ENCODE data around the gene OAS1.
A peak's percentile ranks its signal among the peaks of the same experiment; 100 is the strongest.
"Not testable (repeated sequence)": the region's sequence is repeated elsewhere in the genome, so short reads cannot be mapped to it uniquely, and the experiment has no call there.

OAS1 gene

DNA sequence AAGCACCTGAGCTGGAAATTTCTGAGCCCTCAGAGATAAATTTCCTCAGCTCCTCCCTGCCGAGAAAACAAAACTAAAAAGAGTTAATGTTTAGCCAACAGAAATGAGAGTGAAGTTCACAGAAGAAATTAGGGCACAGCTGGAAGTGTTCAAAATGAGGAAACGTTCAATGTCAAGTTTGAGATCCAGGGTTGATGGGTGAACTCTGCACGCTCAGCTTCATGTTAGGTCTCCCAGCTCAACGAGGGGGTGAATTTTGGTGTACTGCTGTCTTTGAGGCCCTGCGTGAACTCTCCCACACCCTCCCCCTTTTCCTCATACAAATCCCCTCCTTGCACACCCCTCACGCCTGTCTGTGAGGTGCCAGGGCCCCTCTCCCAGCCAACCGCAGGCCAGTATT, 18.2 kb downstream of the OAS1 start:
- H3K27me3 ChIP-seq (ENCODE audit: insufficient read depth, low read length): no peaks in the 10 kb centered on the region
- no peaks in the 10 kb centered on the region for H3K9me2 ChIP-seq (ENCODE audit: low read depth, low read length)
- H3K36me3 ChIP-seq (ENCODE audit: insufficient read depth, low read length): no peaks in the 10 kb centered on the region; the same call in 1 of the 2 replicates
- peaks cover 4% of the 10 kb centered on the region for H3K9me3 ChIP-seq (ENCODE audit: low read length)
- H2AFZ ChIP-seq (ENCODE audit: low read length): no peak overlapping the region
- H3K27ac ChIP-seq (ENCODE audit: low read depth, low read length, poor library complexity, severe bottlenecking): no peak overlapping the region
- H3K4me2 ChIP-seq (ENCODE audit: low read length): no peak overlapping the region
- no peaks in the 10 kb centered on the region for H3K79me2 ChIP-seq (ENCODE audit: insufficient read depth, low read length)
- H3K4me3 ChIP-seq (ENCODE audit: low read depth, low read length, poor library complexity, severe bottlenecking): no peak overlapping the region
- H4K20me1 ChIP-seq (ENCODE audit: insufficient read depth, low read length): no peaks in the 10 kb centered on the region
- TF ChIP-seq, protein P1, sequence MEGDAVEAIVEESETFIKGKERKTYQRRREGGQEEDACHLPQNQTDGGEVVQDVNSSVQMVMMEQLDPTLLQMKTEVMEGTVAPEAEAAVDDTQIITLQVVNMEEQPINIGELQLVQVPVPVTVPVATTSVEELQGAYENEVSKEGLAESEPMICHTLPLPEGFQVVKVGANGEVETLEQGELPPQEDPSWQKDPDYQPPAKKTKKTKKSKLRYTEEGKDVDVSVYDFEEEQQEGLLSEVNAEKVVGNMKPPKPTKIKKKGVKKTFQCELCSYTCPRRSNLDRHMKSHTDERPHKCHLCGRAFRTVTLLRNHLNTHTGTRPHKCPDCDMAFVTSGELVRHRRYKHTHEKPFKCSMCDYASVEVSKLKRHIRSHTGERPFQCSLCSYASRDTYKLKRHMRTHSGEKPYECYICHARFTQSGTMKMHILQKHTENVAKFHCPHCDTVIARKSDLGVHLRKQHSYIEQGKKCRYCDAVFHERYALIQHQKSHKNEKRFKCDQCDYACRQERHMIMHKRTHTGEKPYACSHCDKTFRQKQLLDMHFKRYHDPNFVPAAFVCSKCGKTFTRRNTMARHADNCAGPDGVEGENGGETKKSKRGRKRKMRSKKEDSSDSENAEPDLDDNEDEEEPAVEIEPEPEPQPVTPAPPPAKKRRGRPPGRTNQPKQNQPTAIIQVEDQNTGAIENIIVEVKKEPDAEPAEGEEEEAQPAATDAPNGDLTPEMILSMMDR (IDR thresholded peaks at IDR 0.05; ENCODE audit: low read length): no peak
- no peak for TF ChIP-seq EZH2 (IDR thresholded peaks at IDR 0.05; ENCODE audit: borderline replicate concordance, low read length)
- peaks cover 23% of the 10 kb centered on the region for H3K4me1 ChIP-seq (ENCODE audit: insufficient read depth, low read length, severe bottlenecking)
- no peak overlapping the region for H3K9ac ChIP-seq (ENCODE audit: low read length)
- H3F3A ChIP-seq (ENCODE audit: insufficient read depth, low read length): peaks cover 3% of the 10 kb centered on the region; the same call in 1 of the 2 replicates

- not testable (repeated sequence) for H3K79me2 ChIP-seq (ENCODE audit: insufficient read depth, low read length); H3K27me3 ChIP-seq (ENCODE audit: insufficient read depth, low read length); H3K9me2 ChIP-seq (ENCODE audit: low read depth, low read length); H3K9ac ChIP-seq (ENCODE audit: low read length); H3F3A ChIP-seq (ENCODE audit: insufficient read depth, low read length); H2AFZ ChIP-seq (ENCODE audit: low read length); H3K9me3 ChIP-seq (ENCODE audit: low read length); H4K20me1 ChIP-seq (ENCODE audit: insufficient read depth, low read length); H3K4me3 ChIP-seq (ENCODE audit: low read depth, low read length, poor library complexity, severe bottlenecking); H3K36me3 ChIP-seq (ENCODE audit: insufficient read depth, low read length); H3K4me2 ChIP-seq (ENCODE audit: low read length)
- peaks cover 23% of the 10 kb centered on the region for H3K4me1 ChIP-seq (ENCODE audit: insufficient read depth, low read length, severe bottlenecking)
- H3K27ac ChIP-seq (ENCODE audit: low read depth, low read length, poor library complexity, severe bottlenecking): peak overlapping the region; percentile 39
Observed at GRCh38 chr12:112926416-112927033, 19.8 kb downstream of the OAS1 start.

GRCh38 chr12:112927475-112927874, 20.7 kb downstream of the OAS1 start:
- no peak for TF ChIP-seq EZH2 (IDR thresholded peaks at IDR 0.05; ENCODE audit: borderline replicate concordance, low read length)
- TF ChIP-seq, protein P1 (IDR thresholded peaks at IDR 0.05; ENCODE audit: low read length): no peak
- Histone ChIP-seq H3K9me3 (ENCODE audit: low read length) (peaks cover 4% of the 10 kb centered on the region), H3K9ac (ENCODE audit: low read length) (no peak overlapping the region), H3K36me3 (ENCODE audit: insufficient read depth, low read length) (no peaks in the 10 kb centered on the region; the same call in 1 of the 2 replicates), H3K27me3 (ENCODE audit: insufficient read depth, low read length) (no peaks in the 10 kb centered on the region), H3K9me2 (ENCODE audit: low read depth, low read length) (no peaks in the 10 kb centered on the region), H3K4me2 (ENCODE audit: low read length) (no peak overlapping the region), H2AFZ (ENCODE audit: low read length) (no peak overlapping the region), H3K27ac (ENCODE audit: low read depth, low read length, poor library complexity, severe bottlenecking) (no peak overlapping the region), H3K79me2 (ENCODE audit: insufficient read depth, low read length) (no peaks in the 10 kb centered on the region), H3K4me1 (ENCODE audit: insufficient read depth, low read length, severe bottlenecking) (peaks cover 23% of the 10 kb centered on the region), H4K20me1 (ENCODE audit: insufficient read depth, low read length) (no peaks in the 10 kb centered on the region), H3F3A (ENCODE audit: insufficient read depth, low read length) (peaks cover 3% of the 10 kb centered on the region; the same call in 1 of the 2 replicates), H3K4me3 (ENCODE audit: low read depth, low read length, poor library complexity, severe bottlenecking) (no peak overlapping the region)

DNA sequence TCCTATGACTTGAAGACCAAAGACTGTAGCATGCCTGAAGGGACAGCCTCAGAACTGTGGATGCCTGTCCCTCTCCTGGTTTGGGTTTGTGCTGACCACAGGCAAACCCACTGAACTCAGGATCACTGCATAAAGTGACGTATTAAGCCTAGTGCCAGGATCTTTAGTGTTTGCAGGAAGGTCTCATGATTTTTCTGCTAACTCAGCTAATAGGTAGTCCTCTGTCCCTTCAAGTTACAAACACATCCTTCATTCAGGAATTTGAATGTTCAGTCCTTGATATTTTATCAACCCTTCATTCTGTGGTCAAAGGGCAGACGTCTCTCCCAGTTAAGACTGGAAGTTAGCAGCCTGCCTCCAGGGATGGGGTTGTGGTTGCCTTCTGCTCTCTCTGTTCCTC, 21.2 kb downstream of the OAS1 start:
- Histone ChIP-seq H3F3A (ENCODE audit: insufficient read depth, low read length) (peaks cover 3% of the 10 kb centered on the region; the same call in 1 of the 2 replicates), H3K4me2 (ENCODE audit: low read length) (no peak overlapping the region), H3K27ac (ENCODE audit: low read depth, low read length, poor library complexity, severe bottlenecking) (no peak overlapping the region), H3K9me2 (ENCODE audit: low read depth, low read length) (no peaks in the 10 kb centered on the region), H2AFZ (ENCODE audit: low read length) (no peak overlapping the region), H3K9ac (ENCODE audit: low read length) (no peak overlapping the region), H4K20me1 (ENCODE audit: insufficient read depth, low read length) (no peaks in the 10 kb centered on the region), H3K79me2 (ENCODE audit: insufficient read depth, low read length) (no peaks in the 10 kb centered on the region), H3K4me3 (ENCODE audit: low read depth, low read length, poor library complexity, severe bottlenecking) (no peak overlapping the region), H3K4me1 (ENCODE audit: insufficient read depth, low read length, severe bottlenecking) (peaks cover 23% of the 10 kb centered on the region), H3K36me3 (ENCODE audit: insufficient read depth, low read length) (no peaks in the 10 kb centered on the region; the same call in 1 of the 2 replicates), H3K9me3 (ENCODE audit: low read length) (peaks cover 4% of the 10 kb centered on the region), H3K27me3 (ENCODE audit: insufficient read depth, low read length) (no peaks in the 10 kb centered on the region)
- TF ChIP-seq, protein P1 (IDR thresholded peaks at IDR 0.05; ENCODE audit: low read length): no peak
- no peak for TF ChIP-seq EZH2 (IDR thresholded peaks at IDR 0.05; ENCODE audit: borderline replicate concordance, low read length)

Measured in OCI-LY1 (cell line).